GM19395 (cell line): ENCODE results near the gene NCR2.

Source experiments
- ATAC-seq: cut with Tn5 transposase; IDR thresholded peaks from one replicate; pipeline ENCODE4 v1.9.1; 2021; ENCODE audit warnings: mild to moderate bottlenecking, moderate library complexity; ENCODE audit not compliant: unreplicated experiment

The NCR2 gene

DNA sequence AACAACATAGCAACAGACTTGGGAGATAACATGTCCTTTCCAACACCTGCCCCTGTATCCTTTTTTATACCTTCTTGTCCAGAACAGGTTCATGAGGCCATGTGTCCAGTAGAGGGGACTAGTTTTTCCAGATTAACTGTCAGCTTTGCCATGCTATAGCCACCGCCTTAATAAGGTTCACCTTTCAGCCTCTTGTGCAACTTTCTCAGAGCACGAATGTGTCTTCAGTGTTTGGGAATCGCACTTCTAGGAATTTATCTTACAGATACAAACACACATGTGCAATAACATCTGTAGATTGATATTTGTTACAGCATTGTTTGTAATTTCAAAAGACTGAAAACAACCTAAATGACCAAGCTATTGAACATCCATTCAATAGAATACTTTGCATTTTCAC, 21.4 kb downstream of the NCR2 start:
- no peak for ATAC-seq

DNA sequence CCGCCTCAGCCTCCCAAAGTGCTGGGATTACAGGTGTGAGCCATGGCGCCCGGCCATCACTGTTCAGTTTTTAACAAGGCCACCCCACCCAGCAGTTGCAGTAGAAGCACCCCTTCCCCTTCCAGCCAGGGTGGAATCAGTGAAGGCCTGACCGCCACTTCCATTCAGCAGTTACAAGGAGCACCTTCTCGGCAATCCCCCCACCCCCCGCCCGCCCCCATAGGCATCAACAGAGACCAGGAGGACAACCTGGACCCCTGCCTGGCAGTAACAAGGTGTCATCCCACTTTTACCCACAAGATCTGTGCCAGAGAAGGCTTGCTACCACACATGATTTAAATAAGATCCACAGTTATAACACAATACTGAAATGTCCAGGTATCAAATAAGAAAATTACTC, 23.1 kb downstream of the NCR2 start:
- ATAC-seq, result no peak

DNA sequence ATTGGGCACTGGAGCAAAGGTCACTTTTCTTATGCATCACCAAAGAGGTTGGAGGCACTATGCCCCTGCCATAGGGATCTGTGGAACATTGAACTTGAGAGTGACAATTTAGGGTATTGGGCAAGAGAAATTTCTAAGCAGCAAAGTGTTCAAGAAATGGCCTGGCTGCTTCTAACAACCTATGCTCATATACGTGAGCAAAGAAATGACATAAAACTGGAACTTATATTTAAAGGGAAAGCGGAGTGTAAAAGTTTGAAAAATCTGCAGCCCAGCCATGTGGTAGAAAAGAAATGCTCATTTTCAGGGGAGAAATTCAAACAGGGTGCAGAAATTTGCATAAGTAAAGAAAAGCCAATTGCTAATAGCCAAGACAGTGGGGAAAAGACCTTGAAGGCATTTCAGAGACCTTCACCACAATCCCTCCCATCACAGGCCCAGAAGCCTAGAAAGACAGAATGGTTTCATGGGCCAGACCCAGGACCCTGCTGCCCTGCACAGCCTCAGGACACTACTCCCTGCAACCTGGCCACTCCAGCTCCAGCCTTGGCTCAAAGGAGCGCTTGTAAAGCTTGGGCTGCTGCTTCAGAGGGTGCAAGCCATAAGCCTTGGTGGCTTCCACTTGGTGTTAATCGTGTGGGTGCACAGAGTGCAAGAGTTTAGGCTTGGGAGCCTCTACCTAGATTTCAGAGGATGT, 24.4 kb downstream of the NCR2 start:
- ATAC-seq, result no peak

DNA sequence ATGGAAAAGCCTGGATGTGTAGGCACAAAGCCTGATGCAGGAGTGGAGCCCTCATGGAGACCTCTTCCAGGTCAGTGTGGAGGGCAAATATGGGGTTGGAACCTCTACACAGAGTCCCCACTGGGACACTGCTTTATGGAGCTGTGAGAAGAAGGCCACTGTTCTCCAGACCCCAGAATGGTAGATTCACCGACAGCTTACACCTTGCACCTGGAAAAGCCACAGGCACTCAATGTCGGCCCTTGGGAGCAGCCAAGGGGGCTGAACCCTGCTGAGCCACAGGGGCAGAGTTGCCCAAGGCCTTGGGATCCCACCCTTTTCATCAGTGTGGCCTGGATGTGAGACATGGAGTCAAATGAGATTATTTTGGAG, 24.9 kb downstream of the NCR2 start:
- no peak for ATAC-seq

DNA sequence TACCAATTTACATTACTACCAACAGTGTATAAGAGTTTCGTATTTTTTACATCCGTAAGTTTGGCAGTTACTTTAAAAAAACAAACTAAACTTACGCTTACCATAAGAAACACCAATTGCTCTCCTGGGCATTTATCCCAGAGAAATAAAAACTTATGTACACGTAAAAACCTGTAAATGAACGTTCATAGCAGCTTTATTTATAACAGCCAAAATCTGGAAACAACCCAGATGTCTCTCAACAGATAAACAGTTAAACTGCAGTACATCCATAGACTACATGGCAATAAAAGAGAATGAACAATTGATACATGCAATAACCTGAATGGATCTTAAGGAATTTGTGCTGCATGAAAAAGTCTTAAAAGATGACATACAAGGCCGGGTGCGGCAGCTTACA, 30.7 kb downstream of the NCR2 start:
- no peak for ATAC-seq

DNA sequence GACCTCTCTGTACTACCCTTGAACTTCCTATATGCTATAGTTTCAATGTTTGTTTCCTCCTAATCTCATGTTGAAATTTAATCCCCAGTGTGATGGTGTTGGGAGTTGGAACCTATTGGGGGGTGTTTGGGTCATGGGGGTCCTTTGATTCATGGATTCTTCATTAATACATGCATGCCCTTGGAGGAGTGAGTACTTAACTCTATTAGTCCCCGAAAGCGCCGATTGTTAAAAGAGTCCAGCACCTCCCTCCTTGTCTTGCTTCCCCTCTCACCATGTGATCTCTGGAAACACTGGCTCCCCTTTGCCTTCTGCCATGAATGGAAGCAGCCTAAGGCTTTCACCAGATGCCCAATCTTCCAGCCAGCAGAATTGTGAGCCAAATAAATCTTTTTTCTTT, 31.7 kb downstream of the NCR2 start:
- no peak for ATAC-seq

DNA sequence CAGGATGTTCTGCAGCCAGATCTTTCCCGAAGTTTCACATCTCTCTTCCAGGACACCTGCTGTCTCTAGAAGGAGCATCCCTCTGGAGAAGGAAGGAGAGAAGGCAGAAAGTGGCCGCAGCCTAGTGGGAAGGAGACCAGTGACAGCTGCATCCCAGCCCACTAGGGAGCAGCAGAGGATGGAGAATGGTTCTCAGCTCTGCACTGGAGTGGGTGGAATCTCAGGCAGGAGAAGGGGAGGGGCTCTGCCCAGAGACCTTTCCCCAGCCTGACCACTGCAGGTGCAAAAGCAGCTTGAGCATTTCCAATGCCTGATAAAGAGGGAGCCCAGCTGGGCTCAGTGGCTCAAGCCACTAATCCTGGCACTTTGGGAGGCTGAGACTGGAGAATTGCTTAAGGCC, 32.3 kb downstream of the NCR2 start:
- ATAC-seq, result no peak

DNA sequence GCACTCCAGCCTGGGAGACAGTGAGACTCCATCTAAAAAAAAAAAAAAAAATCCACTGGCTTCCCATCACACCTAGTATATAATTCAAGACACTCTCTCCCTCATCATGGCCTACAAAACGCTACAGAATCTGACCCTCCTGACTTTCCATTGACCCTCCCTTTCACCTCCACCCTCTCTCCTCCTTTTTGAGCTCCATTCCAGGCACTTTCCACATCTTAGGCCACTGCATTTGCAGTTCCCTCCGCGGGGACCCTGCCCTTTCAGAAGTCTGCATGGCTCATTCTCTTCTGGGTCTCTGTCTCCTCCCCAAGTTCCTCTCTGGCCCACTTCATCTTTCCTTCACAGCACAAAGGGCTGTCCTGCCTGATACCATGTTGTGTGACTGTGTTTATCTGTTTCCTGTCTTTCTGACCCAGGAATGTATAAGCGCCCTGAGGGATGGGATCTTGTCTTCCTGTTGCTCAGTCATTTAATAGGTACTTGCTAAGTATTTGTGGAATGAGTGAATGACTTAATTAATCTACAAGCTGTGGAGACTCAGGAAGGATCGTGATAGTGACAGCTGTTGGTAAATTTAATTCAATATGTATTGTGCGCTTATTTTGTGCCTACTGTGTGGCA, 35.2 kb downstream of the NCR2 start:
- ATAC-seq, result no peak

DNA sequence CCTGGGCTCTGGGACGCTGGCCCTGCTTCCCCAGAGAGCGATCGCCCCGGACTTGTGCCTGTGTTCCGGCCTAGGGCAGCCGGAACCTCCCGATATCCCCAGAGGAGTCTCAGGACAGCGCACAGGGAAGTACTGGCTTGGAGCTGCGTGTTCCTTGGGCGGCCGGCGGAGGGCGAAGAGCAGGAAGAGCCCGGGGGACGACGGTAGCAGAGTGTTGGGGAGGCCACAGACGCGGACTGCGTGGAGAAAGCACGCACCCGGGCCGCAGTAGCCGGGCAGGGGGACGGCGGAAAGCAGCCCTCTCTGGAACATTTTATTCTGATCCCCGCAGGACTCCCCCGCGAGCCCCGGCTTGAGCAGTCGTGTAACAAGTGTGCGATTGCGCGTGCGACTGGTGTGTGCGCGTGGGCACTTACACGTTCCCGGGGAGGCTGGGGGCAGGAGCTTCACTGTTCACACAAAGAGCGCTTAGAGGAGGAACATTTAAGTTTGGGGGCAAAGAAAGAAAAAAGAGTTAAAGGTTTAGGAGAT, 36.1 kb downstream of the NCR2 start:
- ATAC-seq, result no peak

DNA sequence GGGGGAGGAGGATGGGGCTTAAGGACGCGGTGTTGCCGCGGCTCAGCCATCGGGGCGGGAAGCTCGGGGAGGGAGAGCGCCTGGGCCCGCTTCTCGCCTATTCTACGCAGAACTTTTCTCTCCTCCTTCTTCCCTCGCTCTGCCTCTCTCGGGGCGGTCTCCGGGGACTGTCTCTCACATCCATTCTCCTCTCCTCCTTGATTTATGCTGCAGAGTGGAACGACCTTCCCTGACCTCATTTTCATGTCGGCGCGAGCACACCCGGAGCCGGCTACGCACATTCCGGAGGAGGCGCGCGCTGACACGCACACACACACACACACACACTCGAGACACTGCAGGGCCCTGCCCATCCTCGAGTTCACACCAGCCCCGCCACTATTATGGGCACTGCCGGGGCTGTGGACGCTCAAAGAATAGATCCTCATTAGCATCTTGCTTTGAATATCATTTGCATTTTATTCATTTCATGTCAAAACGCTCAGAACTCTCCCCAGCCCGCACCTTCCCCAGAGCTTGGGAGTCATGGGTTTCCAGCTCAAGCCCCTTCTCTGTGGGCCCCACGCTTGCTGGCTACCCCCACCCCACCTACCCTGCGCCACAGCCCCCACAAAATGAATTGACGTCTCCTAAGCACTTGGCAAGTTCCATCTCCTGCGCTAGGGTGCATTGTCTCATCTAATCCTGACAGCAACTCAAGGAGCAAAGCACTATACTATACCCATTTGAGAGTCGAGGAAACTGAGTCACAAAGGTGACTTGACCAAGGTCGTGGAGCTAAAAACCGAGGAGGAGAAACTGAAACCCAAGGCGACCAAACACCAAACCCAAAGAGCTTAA, 36.8 kb downstream of the NCR2 start:
- ATAC-seq, result no peak

DNA sequence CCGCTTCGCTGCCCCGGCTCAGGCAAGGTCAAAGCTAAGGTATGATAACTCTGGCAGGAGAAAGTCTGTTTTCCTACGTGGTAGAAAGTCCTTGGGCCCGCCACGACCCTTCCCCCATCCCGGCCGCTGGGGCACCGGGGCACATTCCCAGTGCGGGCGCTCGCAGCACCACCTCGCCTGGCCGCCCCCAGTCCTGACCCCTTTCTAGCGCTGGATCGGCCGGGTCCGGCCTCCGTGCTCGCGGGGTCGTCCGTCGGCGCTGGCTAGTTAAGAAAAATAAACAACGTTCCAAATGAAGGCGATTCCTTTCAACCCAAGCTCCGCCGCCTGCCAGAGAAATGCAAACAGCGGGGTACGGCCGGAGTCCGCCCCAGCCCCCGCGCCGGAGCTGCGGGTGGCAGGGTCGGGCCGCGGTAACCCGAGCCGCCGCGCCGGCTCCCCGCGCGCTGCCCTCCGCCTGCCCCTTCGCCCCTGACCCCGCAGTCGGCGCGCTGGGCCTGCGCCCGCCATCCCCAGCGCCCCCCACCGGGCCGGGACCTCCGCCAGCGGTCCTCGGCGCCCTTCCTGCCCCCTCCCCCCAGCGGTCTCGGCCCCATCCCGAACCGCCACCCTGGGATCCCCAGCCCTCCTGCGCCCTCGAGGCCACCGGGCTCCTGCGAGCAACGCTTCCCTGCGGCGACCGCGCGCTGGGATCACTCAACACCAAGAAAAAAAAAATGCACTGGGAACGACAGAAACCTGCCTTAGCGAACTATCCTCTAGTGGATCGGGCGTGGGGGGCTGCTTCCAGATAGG, 37.6 kb downstream of the NCR2 start:
- no peak for ATAC-seq

DNA sequence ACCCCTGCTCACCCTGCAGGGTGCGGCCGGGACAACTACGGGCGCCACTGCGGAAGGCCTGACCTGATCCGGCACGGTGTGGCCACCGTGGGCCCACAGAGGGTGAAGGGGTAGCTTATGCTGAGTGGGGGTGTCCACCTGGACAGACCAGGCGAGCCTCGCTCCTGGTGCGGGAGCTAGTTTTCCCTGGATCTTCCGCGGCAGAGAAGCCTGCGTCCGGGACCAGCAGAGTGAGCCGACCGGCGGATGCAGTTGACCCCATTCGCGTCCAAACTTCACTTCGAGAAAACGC, 38.2 kb downstream of the NCR2 start:
- no peak for ATAC-seq

DNA sequence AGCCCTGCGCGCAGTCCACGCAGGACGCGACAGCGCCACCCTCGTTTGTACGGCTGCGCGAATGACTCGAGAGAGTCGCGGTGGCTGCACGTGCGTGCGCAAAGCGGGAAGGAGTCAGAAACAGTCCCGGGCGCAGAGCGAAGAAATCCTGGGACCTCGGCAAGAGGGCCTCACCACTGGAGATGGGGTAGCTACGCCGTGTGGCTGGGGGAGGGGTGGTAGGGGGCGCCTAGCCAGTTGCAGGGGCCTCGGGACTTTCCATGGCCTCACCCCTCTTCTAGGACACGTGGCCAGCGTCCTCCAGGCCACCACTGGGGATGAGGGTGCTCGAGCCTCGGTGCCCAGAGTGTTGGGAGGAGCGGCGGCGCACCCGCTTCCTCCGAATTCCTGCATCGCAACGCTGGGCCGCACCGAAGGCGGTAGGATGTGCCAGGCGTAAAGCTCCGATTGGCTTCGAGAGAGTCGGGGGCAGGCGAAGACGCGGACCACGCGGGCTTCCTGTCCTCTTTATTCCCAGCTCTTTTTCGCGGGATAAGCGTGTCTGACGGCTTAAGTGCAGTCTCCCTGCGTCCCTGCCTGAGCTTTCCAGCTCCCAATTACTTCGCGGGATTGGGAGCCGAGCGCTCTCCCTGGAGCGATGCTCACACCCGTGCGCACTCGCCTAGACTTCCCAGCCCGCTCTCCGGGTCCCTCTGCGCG, 38.7 kb downstream of the NCR2 start:
- ATAC-seq, result no peak

DNA sequence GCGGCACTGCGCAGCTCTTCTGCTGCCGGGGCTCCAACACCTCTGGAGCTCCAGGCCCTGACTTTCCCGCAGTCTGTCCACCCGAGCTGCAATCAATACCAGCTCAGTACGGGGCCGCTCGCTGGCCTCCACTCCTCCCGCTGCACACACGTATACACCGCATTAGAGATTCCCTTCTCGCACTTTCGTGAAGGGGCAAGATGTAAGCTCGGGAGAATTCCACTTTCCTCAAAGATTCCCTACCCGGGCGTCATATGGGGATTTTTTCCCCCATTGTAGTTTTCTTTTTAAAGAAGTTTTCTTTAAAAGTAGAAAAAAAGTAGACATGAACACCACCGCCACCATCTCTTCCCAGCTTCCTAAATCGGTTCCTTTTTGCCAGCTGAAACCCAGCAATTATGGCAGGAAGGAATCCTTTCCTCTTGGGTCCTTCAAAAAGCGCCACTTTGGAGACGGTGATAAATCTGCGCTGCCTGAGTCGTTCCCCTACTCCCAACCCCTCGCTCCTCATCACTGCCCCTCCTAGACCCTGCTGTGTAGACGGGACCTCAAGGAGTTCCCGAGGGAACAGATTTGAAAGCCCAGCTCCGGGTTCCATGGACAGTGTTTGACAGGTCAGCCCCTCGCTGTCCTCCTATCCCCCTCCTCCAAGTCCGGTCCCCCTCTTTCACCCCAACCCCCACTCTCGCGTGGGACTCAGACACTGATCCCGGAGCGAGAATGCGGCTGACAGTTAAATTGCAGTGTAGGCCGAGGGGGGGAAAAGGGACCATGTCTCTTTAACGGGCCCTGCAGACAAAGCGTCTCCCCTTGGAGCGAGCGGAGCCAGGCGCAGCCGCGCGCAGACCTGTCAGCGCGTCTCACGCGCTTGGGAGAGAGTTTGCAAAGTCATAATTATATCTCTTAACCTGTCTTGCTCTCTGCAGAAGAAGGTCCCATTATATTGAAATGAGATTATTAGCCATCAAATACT, 39.5 kb downstream of the NCR2 start:
- no peak for ATAC-seq

DNA sequence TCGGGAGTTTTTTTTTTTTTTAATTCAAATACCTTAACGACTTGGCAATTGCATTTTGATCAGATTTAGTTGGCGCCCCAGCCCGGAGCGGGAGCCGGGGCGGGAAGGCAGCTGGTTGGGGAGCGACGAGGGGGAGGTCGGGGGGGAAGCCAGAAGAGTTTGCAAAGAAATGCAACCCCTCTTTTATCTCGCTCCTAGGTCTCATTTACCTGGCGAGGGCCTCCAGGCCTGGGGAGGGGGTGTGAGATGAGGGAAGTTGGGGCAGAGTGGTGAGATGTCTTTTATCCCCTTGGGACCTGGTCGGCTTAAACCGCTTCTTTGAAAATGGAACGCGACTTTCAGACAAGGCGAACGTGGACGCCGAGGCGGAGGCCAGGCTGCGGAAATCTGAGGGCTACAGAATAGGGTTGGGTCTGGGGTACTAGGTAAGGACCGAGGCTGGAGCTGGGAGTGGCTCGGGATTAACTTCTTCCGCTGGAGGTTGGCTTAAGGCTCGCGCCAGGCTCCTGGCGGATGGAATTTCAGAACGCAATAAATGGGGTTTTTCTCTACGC, 40.3 kb downstream of the NCR2 start:
- no peak for ATAC-seq

DNA sequence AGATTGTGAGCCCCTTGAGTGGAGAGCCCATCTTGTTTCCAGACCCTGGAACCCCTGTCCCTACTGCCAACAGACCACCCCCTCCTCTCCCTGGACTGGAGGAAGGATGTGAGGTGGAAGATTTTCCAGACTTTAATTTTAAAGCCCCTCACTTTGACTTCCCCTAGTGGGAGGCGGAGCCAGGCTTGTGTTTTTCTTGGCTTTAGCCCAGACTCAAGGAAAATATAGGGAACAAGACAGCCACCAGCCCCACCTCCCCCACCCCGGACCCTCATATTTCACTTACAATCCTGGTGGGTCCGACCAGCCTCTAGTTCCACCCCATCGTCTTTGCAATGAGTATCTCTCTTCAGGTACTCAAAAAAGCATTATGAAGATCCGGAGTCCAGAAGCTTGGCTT, 40.8 kb downstream of the NCR2 start:
- no peak for ATAC-seq

DNA sequence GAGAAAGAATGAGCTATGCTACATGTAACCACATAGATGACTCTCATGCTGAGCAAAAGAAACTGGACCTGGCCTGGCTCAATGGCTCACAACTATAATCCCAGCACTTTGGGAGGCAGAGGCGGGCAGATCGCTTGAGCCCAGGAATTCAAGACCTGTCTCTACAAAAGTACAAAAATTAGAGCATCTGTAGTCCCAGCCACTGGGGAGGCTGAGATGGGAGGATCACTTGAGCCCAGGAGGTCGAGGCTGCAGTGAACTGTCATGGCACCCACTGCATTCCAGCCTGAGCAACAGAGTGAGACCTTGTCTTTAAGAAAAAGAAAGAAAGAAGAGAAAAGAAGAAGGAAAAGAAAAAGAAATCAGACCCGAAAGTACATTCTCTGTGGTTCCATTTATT, 41.7 kb downstream of the NCR2 start:
- no peak for ATAC-seq

DNA sequence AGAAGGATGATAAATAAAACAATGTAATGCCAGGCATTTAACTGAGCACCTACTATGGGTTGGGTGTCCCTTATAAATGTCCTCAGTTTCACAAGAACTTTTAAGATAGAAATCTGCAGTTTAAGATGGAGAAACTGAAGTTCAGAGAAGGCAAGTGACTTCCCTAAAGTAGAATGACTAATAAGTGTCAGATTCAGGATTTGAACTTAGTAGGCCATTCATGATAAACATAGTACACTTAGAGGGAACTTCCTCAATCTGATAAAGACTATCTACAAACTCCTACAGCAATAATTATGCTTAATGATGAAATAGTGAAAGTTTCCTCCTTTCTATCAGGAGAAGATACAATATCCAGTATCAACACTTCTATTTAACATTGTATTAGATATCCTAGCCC, 43.9 kb downstream of the NCR2 start:
- no peak for ATAC-seq

DNA sequence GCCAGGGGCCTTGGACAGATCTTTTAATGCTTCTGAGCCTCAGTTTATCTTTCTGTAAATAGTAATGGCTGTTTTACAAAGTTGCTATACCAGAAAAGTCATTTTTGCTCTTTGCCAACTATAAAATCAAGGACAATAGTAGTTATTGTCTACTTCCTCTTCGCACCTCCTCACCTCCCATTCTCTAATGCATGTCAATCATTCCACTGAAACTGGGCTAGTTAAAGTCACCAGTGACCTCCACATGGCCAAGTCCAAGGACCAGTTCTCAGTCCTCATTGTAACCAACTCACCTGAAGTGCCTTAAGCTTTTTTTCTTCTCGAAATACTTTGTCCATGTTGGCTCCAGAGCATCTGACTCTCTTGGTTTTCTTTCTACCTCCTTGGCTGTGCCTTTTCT, 51.2 kb downstream of the NCR2 start:
- no peak for ATAC-seq
